Measurements from ENCODE around the gene FGD5.

GRCh38 chr3:14889205-14889604, 70.4 kb downstream of the FGD5 start:
- TF ChIP-seq CTCF (IDR thresholded peaks at IDR 0.05) (no peak), POLR2A (IDR thresholded peaks at IDR 0.05) (no peak)

Data from esophagus squamous epithelium (tissue), 4 donors.